HL-60 (cell line): ENCODE data around the gene NIN.

Experiments used
- CTCF ChIP-seq: IDR thresholded peaks from one replicate; pipeline ENCODE4 v1.5.1; 2011; ENCODE audit warnings: low read length, control low read depth, inconsistent platforms; ENCODE audit not compliant: insufficient read depth
- GABPA ChIP-seq: IDR thresholded peaks from 2 replicates; pipeline ENCODE4 v1.6.1; 2012; ENCODE audit warnings: low read depth
- POLR2AphosphoS5 ChIP-seq: IDR thresholded peaks from 2 replicates; pipeline ENCODE4 v1.6.1; 2012; ENCODE audit warnings: low read depth

DNA sequence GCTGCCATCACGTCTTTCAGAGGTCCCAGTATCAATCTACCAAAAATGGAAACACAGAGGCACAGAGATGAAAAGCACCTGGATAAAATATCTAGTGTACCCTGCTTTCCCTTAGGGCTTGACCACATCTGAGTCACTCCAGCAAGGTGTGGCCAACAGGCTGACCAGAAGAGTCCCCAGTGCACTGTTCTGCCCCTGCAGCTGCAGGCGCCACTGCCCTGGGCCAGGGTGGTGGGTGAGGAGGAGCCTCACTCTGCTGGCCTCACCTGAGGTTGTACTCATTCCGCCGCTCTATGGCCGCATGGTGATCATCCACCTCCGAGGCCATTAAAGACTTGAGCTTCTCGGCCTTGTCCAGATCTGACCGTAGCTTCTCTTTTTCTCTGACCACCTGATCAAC, 60.4 kb downstream of the NIN start:
- TF ChIP-seq CTCF (no peak), GABPA (no peak), POLR2AphosphoS5 (no peak)
